Lung microvascular endothelial cell (primary cell): ENCODE data around the gene CDCA4. TPM values are rescaled to one million over a fixed set of nuclear protein-coding genes. Genes with fewer than 3 reads are reported as not detected.
"Not testable (repeated sequence)": the region's sequence is repeated elsewhere in the genome, so short reads cannot be mapped to it uniquely, and the experiment has no call there.

Source experiments
- DNase-seq, 2 donors: peaks; one replicate each; pipeline versions ENCODE4 v3.0.0 to v3.0.0-alpha.2; 2010; ENCODE audit warnings: low read depth in 2 of 2
- total RNA-seq: library from RNA; depleted of rRNA; stranded (reverse); fragments of >200 nt; gene quantifications from 2 replicates; pipeline ENCODE4 v1.2.1, GENCODE V29; 2014

Gene CDCA4
- total RNA-seq, 1 donor from 2014 or later = 16.3 TPM

DNA sequence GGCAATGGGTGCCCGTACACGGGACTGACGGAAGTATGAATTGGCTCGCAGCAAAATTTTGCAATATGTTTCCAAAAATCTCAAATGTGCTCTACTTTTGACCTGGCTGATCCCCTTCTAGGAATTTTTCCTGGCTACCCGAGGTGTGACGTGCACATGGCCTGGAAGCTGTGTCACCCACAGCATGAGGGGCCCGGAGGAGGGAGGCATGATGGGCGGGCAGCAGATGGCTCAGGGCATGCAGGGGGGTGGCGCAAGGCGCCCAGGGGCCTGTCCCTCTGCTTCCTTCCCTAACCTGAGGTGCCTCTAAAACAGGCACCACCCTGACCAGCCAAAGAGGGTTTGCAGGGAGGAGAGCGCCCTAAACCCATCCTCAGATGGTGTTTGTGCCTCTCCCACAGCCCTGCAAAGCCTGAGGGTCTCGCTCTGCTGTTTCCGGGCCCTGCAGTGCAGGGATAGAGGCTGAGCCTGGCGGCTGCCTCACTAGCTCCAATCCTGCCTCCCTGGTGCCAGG lies 37.7 kb upstream of the CDCA4 start:
- DNase-seq = no peak

DNA sequence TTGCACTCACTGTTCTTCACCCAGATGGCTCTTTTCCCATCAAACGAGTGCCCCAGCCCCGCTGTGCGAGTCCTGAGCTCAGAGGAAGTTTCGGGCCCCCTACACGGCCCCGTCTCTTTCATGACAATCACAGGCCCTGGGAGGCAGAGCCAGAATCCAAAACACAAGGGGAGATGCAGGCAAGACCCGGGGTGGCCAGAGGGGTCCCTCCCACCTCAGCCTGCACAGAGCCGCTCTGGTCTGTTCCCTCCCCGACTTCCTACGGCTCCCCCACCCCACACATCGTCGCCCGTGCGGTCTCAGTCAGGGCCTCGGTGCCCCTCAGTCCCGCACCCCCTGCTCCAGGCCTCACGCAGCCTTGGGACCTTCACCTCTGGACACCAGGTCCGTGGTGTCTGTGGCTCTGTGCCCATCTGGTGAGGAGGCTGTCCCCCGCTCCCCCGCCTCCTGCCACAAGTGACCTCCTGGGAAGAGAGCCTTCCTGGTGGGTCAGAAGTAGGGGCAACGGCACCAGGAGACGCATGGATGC lies 35.5 kb upstream of the CDCA4 start:
- no peak for DNase-seq

- no peak for DNase-seq
Observed at GRCh38 chr14:105055736-105056302, 34.9 kb upstream of the CDCA4 start.

DNA sequence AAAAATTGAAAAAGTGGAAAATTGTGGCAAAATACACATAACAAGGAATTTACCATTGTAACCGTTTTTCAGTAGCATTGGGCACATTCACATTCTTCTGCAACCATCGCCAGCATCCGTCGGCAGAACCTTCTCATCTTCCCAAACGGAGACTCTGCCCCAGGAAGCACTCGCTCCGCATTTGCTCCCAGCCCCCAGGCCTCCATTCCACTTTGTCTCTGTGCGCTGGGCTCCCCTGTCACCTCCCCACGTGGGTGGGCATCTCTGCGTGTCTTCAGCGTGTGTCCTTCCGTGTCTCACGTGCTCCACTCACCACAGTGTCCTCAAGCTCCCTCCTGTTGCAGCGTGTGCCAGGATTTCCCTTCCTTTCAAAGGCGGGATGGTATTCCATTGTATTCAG lies 34.5 kb upstream of the CDCA4 start:
- DNase-seq = no peak

DNA sequence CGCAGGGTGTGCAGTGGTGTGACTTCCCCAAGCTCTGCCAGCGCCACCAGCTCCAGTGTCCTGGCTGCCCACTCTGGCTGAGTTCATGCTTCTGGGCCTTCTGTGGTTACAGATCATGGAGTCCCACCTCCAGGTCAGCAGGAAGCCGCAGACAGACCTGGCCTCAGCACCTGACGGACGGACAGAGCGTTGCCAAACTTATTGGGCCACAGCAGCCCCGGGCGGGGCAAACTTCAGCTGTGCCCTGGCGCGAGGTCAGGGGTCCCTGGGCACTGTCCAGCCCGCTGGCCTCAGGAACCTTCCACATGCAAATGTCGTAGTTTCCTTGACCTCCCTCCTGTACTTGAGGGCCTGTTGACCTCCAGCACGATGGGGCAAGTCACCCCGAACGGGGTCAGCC lies 33.1 kb upstream of the CDCA4 start:
- no peak for DNase-seq

- DNase-seq = no peak
Observed at GRCh38 chr14:105053421-105053820, 32.5 kb upstream of the CDCA4 start.

DNA sequence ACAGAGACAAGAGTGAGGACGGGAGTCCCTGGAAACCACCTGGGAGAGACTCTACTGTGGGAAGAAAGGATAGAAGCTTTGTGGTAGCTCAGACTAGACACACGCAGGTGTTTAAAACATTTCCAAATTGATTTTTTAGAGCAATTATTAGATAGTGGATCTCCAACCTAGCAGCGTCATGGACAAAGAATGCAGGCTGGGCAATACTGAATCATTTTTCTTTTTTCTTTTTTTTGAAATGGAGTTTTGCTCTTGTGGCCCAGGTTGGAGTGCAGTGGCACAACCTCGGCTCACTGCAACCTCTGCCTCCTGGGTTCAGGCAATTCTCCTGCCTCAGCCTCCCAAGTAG lies 31.2 kb upstream of the CDCA4 start:
- no peak for DNase-seq

DNA sequence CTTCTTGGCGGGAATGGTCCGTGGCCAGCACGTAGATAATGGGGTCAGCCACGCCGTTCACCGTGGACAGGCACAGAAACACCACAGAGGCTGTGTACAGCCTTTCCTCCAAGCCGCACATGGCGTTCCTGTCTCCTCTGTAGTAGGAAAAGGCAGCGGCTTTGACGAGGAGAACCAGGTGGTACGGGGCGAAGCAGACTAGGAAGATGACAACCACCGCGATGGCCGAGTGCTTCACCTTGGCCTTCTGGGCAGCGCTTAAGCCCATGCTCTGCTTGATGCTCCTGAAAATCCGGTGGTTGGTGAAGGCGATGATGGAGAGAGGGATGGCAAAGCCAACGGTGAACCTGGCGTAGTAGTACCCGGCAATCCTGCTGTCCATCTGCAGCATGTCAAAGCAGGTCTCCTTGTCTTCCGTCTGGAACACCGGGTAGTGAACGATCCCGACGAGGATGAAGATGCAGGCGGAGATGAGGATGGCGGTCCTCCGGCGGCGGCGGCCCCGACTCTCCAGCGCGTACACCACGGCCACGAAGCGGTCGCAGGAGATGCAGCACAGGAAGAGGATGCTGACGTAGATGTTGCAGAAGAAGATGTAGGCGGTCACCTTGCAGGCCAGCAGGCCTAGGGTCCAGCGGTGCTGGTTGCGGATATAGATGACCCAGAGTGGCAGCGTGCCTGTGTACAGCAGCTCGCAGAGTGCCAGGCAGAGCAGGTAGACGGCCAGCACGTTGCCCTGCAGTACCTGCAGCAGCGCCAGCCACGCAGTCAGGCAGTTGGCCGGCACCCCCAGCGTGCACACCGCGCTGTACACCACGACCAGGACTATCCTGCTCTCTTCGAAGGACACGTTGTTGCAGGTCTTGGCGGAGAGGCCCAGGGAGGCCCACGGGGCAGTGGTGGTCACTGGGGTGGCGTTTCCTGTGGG lies 30.6 kb upstream of the CDCA4 start:
- no peak for DNase-seq

DNA sequence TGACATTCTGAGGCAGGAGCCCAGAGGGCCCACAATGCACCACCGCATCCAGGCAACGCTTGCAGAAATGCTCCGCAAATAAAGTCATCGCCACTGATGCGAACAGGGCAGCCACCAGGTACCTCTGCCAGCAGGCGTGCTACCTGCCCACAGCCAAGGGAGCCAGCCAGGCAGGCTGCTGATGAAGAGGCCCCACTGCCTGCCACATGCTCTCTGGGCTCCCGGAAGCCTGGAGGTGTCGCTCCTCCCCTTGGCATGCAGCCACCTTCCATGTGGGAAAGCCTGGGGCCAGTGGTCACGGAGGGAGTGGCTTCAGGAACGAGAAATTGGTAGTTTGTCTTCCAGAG lies 29.6 kb upstream of the CDCA4 start:
- peak; percentile 41 to 64 for DNase-seq

DNA sequence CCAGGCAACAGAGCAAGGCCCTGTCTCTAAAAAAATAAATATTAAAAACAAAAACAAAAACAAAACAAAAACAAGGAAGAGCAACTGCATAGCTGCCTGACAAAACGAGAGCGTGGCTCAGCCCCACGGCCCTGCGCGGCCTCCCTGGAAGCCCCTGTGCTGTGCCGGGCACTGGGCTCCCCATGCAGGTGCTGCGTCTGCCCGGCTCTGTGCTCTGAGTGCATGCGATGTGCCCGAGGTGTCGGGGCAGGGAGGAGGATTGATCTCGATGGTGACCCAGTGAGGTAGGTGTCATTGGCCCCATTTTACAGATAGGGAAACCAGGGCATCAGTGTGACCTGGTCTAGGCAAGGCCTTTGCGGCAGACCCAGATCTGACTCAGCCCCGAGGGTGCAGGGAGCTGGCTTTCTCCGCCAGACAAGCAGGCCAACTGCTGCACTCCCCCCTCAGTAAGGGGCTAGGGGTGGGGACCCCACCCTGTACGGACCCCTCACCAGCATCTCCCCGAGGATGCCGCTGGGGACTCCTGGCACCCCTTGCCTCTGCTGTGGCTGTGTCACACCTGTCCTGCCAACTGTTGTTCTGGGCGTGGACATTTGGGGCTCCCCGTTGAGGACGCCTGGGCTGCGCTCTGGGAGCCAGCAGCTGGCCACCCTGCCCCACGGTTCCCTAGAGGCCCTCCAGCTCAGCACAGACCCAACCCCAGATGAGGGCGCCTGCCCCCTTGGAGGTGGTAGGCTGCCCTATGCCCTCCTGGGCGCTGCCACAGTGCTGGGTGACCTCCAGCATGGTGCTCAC lies 29.1 kb upstream of the CDCA4 start:
- no peak for DNase-seq

GRCh38 chr14:105047283-105048016 lies 26.6 kb upstream of the CDCA4 start:
- DNase-seq = no peak

GRCh38 chr14:105046891-105047282 lies 26.0 kb upstream of the CDCA4 start:
- no peak for DNase-seq

- peak; percentile 82 to 88 for DNase-seq
Observed at GRCh38 chr14:105045710-105046326, 24.9 kb upstream of the CDCA4 start.

DNA sequence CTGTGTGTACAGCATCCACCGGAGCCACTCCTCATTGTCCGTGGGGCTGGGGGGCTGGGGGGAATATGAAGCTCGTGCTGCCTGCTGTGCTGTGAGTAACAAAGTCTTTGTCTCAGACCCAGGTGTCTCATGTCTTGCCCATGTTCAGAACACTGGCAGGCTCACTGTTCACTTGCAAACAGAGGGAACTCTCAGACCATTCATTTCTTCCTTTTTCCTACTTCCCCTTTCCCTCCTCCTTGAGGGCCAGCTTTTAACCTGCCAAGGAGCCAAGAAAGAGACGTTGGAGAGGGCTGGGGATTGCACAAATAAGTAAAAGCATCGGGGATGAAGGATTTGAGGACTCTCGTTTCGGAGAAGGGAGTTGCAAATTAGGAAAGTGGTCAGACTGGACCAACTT lies 22.8 kb upstream of the CDCA4 start:
- DNase-seq = no peak

DNA sequence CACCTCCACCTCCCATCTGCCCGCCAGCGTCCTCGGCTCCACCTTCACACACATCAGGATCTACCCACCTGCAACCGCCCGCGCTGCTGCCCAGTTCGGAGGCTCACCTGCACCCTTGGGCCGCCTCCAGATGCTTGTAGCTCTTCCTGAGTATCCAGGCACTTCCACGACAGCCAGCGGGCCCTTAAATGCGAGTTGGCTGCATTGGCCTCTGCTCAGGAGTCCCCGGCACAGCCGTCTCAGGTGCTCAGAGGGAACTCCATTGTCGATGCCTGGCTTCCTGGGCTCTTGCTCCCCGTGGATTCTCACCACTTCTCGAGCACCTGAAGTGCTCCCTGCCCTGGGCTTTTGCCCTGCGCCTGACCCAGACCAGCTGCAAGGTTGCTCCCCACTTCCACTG lies 21.9 kb upstream of the CDCA4 start:
- DNase-seq = no peak

DNA sequence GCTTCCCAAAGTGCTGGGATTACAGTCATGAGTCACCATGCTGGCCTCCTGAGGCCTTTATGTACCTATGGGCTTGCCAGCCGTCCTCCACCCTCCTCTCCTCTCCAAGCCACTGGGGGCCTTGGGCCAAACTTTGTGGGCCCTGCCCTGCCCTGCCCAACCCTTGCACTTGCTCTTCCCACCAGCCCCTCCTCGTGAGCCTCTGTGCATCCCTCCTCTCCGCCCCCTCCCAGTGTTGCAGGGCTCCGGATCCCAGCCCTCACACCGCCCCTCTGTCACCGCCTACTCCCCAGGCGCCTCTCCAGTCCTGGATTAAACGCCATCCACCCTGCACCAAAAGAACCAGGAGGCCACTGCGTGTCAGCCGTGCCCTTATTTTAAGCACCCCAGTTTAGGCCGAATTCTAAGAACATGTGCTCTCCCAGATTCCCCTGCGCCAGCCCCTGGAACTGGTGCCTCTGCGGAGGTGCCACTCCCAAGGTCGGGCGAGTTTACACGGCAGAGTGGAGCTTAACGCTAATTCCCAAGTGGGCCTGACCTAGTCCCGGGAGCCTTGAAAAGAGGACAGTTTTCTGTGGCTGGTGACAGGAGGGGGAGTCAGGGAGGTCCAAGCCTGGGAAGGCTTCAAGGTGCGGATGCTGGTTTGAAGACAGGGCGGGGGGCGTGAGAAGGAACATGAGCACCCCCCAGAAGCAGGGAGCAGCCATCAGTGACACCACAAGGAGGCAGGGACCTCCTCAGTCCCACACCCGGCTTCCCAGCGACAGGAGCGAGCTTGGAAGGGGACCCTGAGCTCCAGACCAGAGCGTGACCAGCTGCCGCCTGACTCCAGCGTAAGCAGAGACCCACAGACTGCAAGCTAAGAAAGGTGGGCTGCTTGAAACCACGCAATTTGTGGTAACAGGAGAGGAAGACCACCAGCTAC lies 21.2 kb upstream of the CDCA4 start:
- DNase-seq = no peak

GRCh38 chr14:105039458-105040205 lies 18.7 kb upstream of the CDCA4 start:
- DNase-seq = no peak

- not testable (repeated sequence) for DNase-seq
Observed at GRCh38 chr14:105035616-105036015, 14.7 kb upstream of the CDCA4 start.
